A549 (cell line): ENCODE data around the gene OR6N1. TPM values are rescaled to one million over a fixed set of nuclear protein-coding genes. Genes with fewer than 3 reads are reported as not detected.

Experiments used
- ATAC-seq, 2 experiments: fragments of 200-7000 bp in 1 of 2; fragments of >200 bp in 1 of 2; cut with Nextera tagmentation in 1 of 2; cut with Tn5 transposase in 1 of 2; 3 replicates each; pipeline versions ENCODE4 v1.8.0 to v1.9.1; 2018 to 2020; ENCODE audit warnings: mild to moderate bottlenecking in 1 of 2, moderate library complexity in 1 of 2
- CTCF ChIA-PET: fragments of 300-600 bp; sonication (Branson Sonifier 250); formaldehyde crosslinking; extraction: SDS; loops from one replicate; lab custom pipeline; 2021; ENCODE audit warnings: antibody characterized with exemption, inconsistent platforms; lab: Yijun Ruan, JAX
- POLR2A ChIA-PET: fragments of 350-600 bp; formaldehyde crosslinking; extraction: SDS; loops from one replicate; lab custom pipeline; 2021; ENCODE audit warnings: antibody characterized with exemption, inconsistent platforms; lab: Yijun Ruan, JAX
- DNase-seq, 2 experiments: peaks; one replicate each; pipeline versions ENCODE4 v3.0.0 to v3.0.0-alpha.2; 2011 to 2016; ENCODE audit warnings: low read depth in 1 of 2, low spot score in 1 of 2
- FAIRE-seq: peaks from 2 replicates; lab custom pipeline; 2011; peaks lifted over from hg19 to GRCh38; lab: Jason Lieb, UNC
- H3K27ac ChIP-seq, 2 experiments: fragments of >200 bp; sonication (Bioruptor Twin); formaldehyde crosslinking; 3 replicates each; pipeline ENCODE4 v1.5.1; 2016 to 2017
- H3K4me1 ChIP-seq: fragments of >200 bp; sonication (Bioruptor Twin); formaldehyde crosslinking; 3 replicates; pipeline ENCODE4 v1.6.1; 2016
- H3K4me2 ChIP-seq: fragments of >200 bp; sonication (Bioruptor Twin); formaldehyde crosslinking; 3 replicates; pipeline ENCODE4 v1.6.1; 2016
- H3K4me3 ChIP-seq: fragments of >200 bp; sonication (Bioruptor Twin); formaldehyde crosslinking; 3 replicates; pipeline ENCODE4 v1.5.1; 2016
- H3K9me3 ChIP-seq: fragments of >200 bp; sonication (Bioruptor Twin); formaldehyde crosslinking; 3 replicates; pipeline ENCODE4 v1.6.1; 2016
- ATOH8 ChIP-seq: fragments of 250-450 bp; sonication (Bioruptor Pico); IDR thresholded peaks from 2 replicates; pipeline ENCODE4 v1.5.0; 2020; ENCODE audit warnings: low read depth, mild to moderate bottlenecking, moderate library complexity
- BHLHE40 ChIP-seq: IDR thresholded peaks from 2 replicates; pipeline ENCODE4 v1.6.1; 2012; ENCODE audit warnings: low read depth, low read length, inconsistent platforms
- EHMT2 ChIP-seq: fragments of 200-600 bp; sonication (generic); IDR thresholded peaks from 2 replicates; pipeline ENCODE4 v1.6.1; 2016; ENCODE audit warnings: antibody characterized with exemption, low read depth, mild to moderate bottlenecking, moderate library complexity
- EP300 ChIP-seq, 2 experiments: fragments of >200 bp; sonication (Bioruptor Twin); formaldehyde crosslinking; IDR thresholded peaks; 2 replicates in 1 of 2; 3 replicates in 1 of 2; pipeline ENCODE4 v1.6.1; 2016 to 2017
- FOSB ChIP-seq: fragments of 250-450 bp; sonication (Bioruptor Pico); IDR thresholded peaks from 2 replicates; pipeline ENCODE4 v1.5.0; 2020; ENCODE audit warnings: mild to moderate bottlenecking, moderate library complexity
- FOSL2 ChIP-seq, 2 experiments: fragments of 450-650 bp in 1 of 2; fragments of >200 bp in 1 of 2; sonication (Bioruptor Twin) in 1 of 2; formaldehyde crosslinking; IDR thresholded peaks; 2 replicates each; pipeline versions ENCODE4 v1.5.0 to v1.6.1; 2016 to 2020; ENCODE audit warnings: mild to moderate bottlenecking in 1 of 2, moderate library complexity in 1 of 2
- FOXS1 ChIP-seq: fragments of 250-450 bp; sonication (Bioruptor Pico); IDR thresholded peaks from 2 replicates; pipeline ENCODE4 v1.5.0; 2020; ENCODE audit warnings: mild to moderate bottlenecking, moderate library complexity
- HDAC2 ChIP-seq: fragments of 200-600 bp; sonication (generic); IDR thresholded peaks from 2 replicates; pipeline ENCODE4 v1.6.1; 2016
- HES2 ChIP-seq: fragments of >200 bp; sonication (Bioruptor Twin); formaldehyde crosslinking; IDR thresholded peaks from 2 replicates; pipeline ENCODE4 v1.6.1; 2016
- HOXA7 ChIP-seq: fragments of 250-450 bp; sonication (Bioruptor Pico); IDR thresholded peaks from 2 replicates; pipeline ENCODE4 v1.5.0; 2020; ENCODE audit warnings: mild to moderate bottlenecking, moderate library complexity
- KDM5A ChIP-seq: fragments of 200-600 bp; sonication (generic); IDR thresholded peaks from 2 replicates; pipeline ENCODE4 v1.6.1; 2016; ENCODE audit warnings: antibody characterized with exemption, mild to moderate bottlenecking
- MAZ ChIP-seq: fragments of 150-350 bp; IDR thresholded peaks from 2 replicates; pipeline ENCODE4 v1.6.1; 2014; ENCODE audit warnings: antibody characterized with exemption, low read depth, low read length, borderline replicate concordance
- PHF8 ChIP-seq: fragments of 200-600 bp; sonication (generic); IDR thresholded peaks from 2 replicates; pipeline ENCODE4 v1.6.1; 2016; ENCODE audit warnings: low read depth, mild to moderate bottlenecking, antibody characterized with exemption, moderate library complexity, borderline replicate concordance
- POLR2A ChIP-seq: IDR thresholded peaks from 2 replicates; pipeline ENCODE4 v1.6.1; 2012; ENCODE audit warnings: mild to moderate bottlenecking, low read length
- RCOR1 ChIP-seq: fragments of 150-350 bp; IDR thresholded peaks from 2 replicates; pipeline ENCODE4 v1.6.1; 2014; ENCODE audit warnings: antibody characterized with exemption, low read length, low read depth
- SMC3 ChIP-seq: fragments of >200 bp; sonication (Bioruptor Twin); formaldehyde crosslinking; IDR thresholded peaks from 3 replicates; pipeline ENCODE4 v1.6.1; 2018; ENCODE audit warnings: inconsistent platforms
- TP53 ChIP-seq: fragments of 250-450 bp; sonication (Bioruptor Pico); IDR thresholded peaks from 2 replicates; pipeline ENCODE4 v1.5.0; 2021; ENCODE audit warnings: mild to moderate bottlenecking, moderate library complexity
- ZFP36 ChIP-seq: fragments of 450-650 bp; IDR thresholded peaks from 2 replicates; pipeline ENCODE4 v1.6.1; 2014; ENCODE audit warnings: borderline replicate concordance; ENCODE audit not compliant: partially characterized antibody
- WGBS: methylation state at CpG from one replicate; pipeline ENCODE4 v1.1.6; 2017; ENCODE audit errors: missing lambda C conversion rate; 5-methylcytosine and 5-hydroxymethylcytosine counted together
- polyA plus RNA-seq, 4 experiments: library from polyadenylated mRNA; depleted of rRNA in 3 of 4; stranded (reverse); fragments of >200 nt; fragmentation: RNase III in 1 of 4; extraction: RNeasy Plus Mini Kit Qiagen cat#74134 plus additional on column Dnase treatment in 1 of 4; gene quantifications; 2 replicates in 3 of 4; 3 replicates in 1 of 4; pipeline ENCODE4 v1.2.3, GENCODE V29; 2011 to 2017
- TF ChIP-seq, protein P1 (sequence below): fragments of >200 bp; sonication (Bioruptor Twin); formaldehyde crosslinking; IDR thresholded peaks from 3 replicates; pipeline ENCODE4 v1.6.1; 2016
- TF ChIP-seq, protein P2 (sequence below): fragments of 150-350 bp; IDR thresholded peaks from 2 replicates; pipeline ENCODE4 v1.6.1; 2014; ENCODE audit warnings: low read depth, mild to moderate bottlenecking, low read length
- TF ChIP-seq, protein P3 (sequence below): IDR thresholded peaks from 2 replicates; pipeline ENCODE4 v1.6.1; 2012; ENCODE audit warnings: low read depth, borderline replicate concordance

The OR6N1 gene
- polyA plus RNA-seq, 2 of the 4 experiments (the other 2 are of a cell fraction) = not detected

- ATAC-seq = no peak
- CTCF ChIA-PET = interaction anchor here (0.8 kb wide), 1 partner anchor 318 kb away, joined by 3 read pairs; no protein-coding TSS in a partner anchor
- WGBS = 3% methylated on average over 2 of the region's 2 CpGs
These were observed 17.6 kb downstream of the OR6N1 start, which contains the start of gene OR6K6 for GRCh38 chr1:158754420-158754819. Gene OR6K6, plus strand, starts transcription at chr1:158754720. Its CDS starts 168 bp downstream, at chr1:158754888.

DNA sequence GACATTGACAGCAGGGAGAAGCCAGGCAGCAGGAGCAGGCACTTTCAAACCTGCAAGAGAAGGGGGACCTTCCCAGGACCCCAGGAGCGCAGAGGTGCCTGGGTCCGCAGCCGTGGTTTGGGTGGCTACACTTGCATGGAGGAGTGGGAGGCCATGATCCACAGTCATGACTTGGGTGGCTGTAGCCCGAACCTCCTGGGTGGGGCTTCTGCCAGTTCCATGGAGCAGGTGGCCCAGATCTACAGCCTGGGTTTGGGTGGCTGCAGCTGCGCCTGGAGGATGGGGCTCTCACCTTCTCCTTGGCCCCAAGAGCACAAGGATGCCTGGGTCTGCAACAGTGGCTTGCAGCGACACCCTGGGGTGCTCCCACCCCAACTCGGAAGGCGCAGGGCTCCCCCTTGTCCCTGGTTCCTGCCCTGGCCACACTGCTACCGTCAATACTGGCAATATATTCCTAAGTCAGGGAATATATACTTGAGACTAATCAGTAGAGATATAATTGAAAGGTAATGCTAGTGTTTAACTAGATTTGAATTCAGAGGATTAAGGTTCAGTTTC lies 19.8 kb downstream of the OR6N1 start:
- ChIA-PET POLR2A (no interaction called here), CTCF (no interaction called here)
- no peaks in the 10 kb centered on the region for H3K4me1 ChIP-seq
- no peak for DNase-seq
- H3K4me2 ChIP-seq = no peak overlapping the region
- 11% methylated on average over 5 of the region's 9 CpGs for WGBS
- ATAC-seq = no peak
- H3K27ac ChIP-seq = no peak overlapping the region
- H3K4me3 ChIP-seq = no peak overlapping the region
- no peaks in the 10 kb centered on the region for H3K9me3 ChIP-seq
- TF ChIP-seq, protein P1, sequence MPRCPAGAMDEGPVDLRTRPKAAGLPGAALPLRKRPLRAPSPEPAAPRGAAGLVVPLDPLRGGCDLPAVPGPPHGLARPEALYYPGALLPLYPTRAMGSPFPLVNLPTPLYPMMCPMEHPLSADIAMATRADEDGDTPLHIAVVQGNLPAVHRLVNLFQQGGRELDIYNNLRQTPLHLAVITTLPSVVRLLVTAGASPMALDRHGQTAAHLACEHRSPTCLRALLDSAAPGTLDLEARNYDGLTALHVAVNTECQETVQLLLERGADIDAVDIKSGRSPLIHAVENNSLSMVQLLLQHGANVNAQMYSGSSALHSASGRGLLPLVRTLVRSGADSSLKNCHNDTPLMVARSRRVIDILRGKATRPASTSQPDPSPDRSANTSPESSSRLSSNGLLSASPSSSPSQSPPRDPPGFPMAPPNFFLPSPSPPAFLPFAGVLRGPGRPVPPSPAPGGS = no peak
- TF ChIP-seq, protein P2, sequence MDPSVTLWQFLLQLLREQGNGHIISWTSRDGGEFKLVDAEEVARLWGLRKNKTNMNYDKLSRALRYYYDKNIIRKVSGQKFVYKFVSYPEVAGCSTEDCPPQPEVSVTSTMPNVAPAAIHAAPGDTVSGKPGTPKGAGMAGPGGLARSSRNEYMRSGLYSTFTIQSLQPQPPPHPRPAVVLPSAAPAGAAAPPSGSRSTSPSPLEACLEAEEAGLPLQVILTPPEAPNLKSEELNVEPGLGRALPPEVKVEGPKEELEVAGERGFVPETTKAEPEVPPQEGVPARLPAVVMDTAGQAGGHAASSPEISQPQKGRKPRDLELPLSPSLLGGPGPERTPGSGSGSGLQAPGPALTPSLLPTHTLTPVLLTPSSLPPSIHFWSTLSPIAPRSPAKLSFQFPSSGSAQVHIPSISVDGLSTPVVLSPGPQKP = no peak
- TF ChIP-seq BHLHE40 (no peak), HDAC2 (no peak), ATOH8 (no peak), ZFP36 (no peak), TP53 (CRISPR knock-in tag) (no peak), SMC3 (no peak), KDM5A (no peak), MAZ (no peak), POLR2A (no peak), EP300 (IDR thresholded peaks at IDR 0.05) (no peak)
- TF ChIP-seq, protein P3, sequence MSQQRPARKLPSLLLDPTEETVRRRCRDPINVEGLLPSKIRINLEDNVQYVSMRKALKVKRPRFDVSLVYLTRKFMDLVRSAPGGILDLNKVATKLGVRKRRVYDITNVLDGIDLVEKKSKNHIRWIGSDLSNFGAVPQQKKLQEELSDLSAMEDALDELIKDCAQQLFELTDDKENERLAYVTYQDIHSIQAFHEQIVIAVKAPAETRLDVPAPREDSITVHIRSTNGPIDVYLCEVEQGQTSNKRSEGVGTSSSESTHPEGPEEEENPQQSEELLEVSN = no peak
- no peak for FAIRE-seq

More at GRCh38 chr1:158754420-158754819, 17.6 kb downstream of the OR6N1 start, which contains the start of gene OR6K6:
- Histone ChIP-seq H3K4me3 (no peak within 1 kb of the TSS), H3K4me2 (no peak within 1 kb of the TSS), H3K9me3 (no peaks in the 10 kb centered on the region)
- FAIRE-seq (no peak), DNase-seq (no peak)
- POLR2A ChIA-PET = no interaction called here
- TF ChIP-seq, protein P3 = no peak
- TF ChIP-seq RCOR1 = no peak
- no peak for TF ChIP-seq EHMT2
- no peak for TF ChIP-seq HES2
- TF ChIP-seq, all 56 proteins: peak for 0
- Histone ChIP-seq H3K27ac (no peak within 1 kb of the TSS), H3K4me1 (no peaks in the 10 kb centered on the region)

DNA sequence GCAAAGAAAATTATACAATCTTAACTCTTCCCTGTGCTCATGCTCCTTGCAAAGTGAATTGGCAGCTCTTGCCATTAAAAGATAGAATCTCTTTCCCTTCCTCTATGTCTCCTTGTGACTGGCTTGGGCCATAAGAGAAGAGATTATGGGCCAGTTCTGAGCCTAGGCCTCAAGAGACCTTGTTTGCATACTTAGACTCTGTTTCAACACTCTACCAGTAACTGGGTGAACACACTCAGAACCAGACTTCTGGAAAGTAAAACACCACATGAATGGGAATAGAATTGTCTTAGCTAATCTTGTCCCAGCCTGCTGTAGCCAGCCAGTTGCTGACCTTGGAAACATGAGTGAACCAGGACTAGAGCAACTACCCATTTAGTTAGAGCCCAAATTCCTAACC lies 36.1 kb downstream of the OR6N1 start:
- ChIA-PET CTCF (no interaction called here), POLR2A (no interaction called here)
- Histone ChIP-seq H3K27ac (no peak overlapping the region), H3K4me1 (no peaks in the 10 kb centered on the region), H3K4me2 (no peak overlapping the region), H3K9me3 (no peaks in the 10 kb centered on the region), H3K4me3 (no peak overlapping the region)
- no peak for DNase-seq
- no peak for ATAC-seq
- FAIRE-seq = no peak
- TF ChIP-seq FOSL2 (IDR thresholded peaks at IDR 0.05) (no peak), FOSL2 (CRISPR knock-in tag; IDR thresholded peaks at IDR 0.05) (no peak), HDAC2 (no peak), RCOR1 (no peak), PHF8 (no peak), FOSB (CRISPR knock-in tag) (no peak), HOXA7 (CRISPR knock-in tag) (no peak), FOXS1 (CRISPR knock-in tag) (no peak)
